AG04450 (cell line): Measurements from ENCODE around the gene YBX1. TPM values are rescaled to one million over a fixed set of nuclear protein-coding genes. Genes with fewer than 3 reads are reported as not detected.
"Not testable (repeated sequence)": the region's sequence is repeated elsewhere in the genome, so short reads cannot be mapped to it uniquely, and the experiment has no call there.

Experiments
- CTCF ChIA-PET: fragments of 300-600, 350-600 bp; formaldehyde crosslinking; extraction: SDS; loops from one replicate; lab custom pipeline; 2022; ENCODE audit warnings: antibody characterized with exemption, inconsistent platforms; lab: Charles Lee
- POLR2A ChIA-PET: fragments of 350-600 bp; formaldehyde crosslinking; extraction: SDS; loops from one replicate; lab custom pipeline; 2021; ENCODE audit warnings: antibody characterized with exemption, inconsistent platforms; lab: Yijun Ruan, JAX
- DNase-seq: peaks from one replicate; pipeline ENCODE4 v3.0.0-alpha.2; 2011; ENCODE audit warnings: low read depth, low spot score
- H3K27ac ChIP-seq: one replicate; pipeline ENCODE4 v1.5.1; 2012; ENCODE audit warnings: low read depth, low read length, control low read depth
- H3K27me3 ChIP-seq: one replicate; pipeline ENCODE4 v1.6.0; 2012; ENCODE audit warnings: low read length; ENCODE audit not compliant: control insufficient read depth, insufficient read depth
- H3K4me3 ChIP-seq: 2 replicates; pipeline ENCODE4 v1.5.1; 2011; ENCODE audit warnings: mild to moderate bottlenecking, low read depth, low read length, control low read depth
- H3K9me3 ChIP-seq: 2 replicates; pipeline ENCODE4 v1.5.1; 2012; ENCODE audit warnings: low read length; ENCODE audit not compliant: control insufficient read depth, insufficient read depth
- polyA plus RNA-seq: library from polyadenylated mRNA; depleted of rRNA; stranded (reverse); fragments of >200 nt; gene quantifications from 2 replicates; pipeline ENCODE4 v1.2.3, GENCODE V29; 2011
- TF ChIP-seq, protein P1 (sequence below): IDR thresholded peaks from 2 replicates; pipeline ENCODE4 v1.5.1; 2011; ENCODE audit warnings: low read depth, low read length, control low read depth, inconsistent platforms

Gene YBX1
- polyA plus RNA-seq, 1 experiment = 636 TPM

DNA sequence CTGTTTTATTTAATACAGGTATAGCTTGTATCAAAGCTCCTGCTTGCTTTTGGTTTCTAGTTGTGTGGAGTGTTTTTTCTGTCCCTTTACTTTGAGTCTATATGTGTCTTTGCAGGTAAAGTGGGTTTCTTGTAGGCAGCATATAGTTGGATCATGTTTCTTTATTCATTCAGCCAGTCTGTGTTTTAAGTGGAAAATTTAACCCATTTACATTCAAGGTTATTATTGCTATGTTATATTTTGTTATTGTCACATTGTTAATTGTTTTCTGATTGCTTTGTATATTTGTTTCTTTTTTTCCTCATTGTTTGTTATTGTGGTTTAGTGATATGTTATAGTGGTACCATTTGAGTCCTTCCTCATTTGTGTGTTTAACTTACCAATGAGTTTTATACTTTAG lies 31.1 kb downstream of the YBX1 start:
- H3K27me3 ChIP-seq = no peaks in the 10 kb centered on the region
- TF ChIP-seq, protein P1, sequence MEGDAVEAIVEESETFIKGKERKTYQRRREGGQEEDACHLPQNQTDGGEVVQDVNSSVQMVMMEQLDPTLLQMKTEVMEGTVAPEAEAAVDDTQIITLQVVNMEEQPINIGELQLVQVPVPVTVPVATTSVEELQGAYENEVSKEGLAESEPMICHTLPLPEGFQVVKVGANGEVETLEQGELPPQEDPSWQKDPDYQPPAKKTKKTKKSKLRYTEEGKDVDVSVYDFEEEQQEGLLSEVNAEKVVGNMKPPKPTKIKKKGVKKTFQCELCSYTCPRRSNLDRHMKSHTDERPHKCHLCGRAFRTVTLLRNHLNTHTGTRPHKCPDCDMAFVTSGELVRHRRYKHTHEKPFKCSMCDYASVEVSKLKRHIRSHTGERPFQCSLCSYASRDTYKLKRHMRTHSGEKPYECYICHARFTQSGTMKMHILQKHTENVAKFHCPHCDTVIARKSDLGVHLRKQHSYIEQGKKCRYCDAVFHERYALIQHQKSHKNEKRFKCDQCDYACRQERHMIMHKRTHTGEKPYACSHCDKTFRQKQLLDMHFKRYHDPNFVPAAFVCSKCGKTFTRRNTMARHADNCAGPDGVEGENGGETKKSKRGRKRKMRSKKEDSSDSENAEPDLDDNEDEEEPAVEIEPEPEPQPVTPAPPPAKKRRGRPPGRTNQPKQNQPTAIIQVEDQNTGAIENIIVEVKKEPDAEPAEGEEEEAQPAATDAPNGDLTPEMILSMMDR = no peak
- no peak overlapping the region for H3K27ac ChIP-seq
- peaks cover 4% of the 10 kb centered on the region; the same call in 1 of the 2 replicates for H3K9me3 ChIP-seq
- no peak overlapping the region for H3K4me3 ChIP-seq
- ChIA-PET CTCF (no interaction called here), POLR2A (no interaction called here)
- no peak for DNase-seq

- DNase-seq, H3K27ac ChIP-seq, H3K4me3 ChIP-seq, CTCF ChIA-PET, H3K27me3 ChIP-seq, H3K9me3 ChIP-seq: not testable (repeated sequence)
- POLR2A ChIA-PET = interaction anchor here (0.6 to 0.7 kb wide), 2 partner anchors 9 to 29 kb away, joined by 3 to 4 read pairs; no protein-coding TSS in a partner anchor
Measured at GRCh38 chr1:42714441-42714840, 32.2 kb downstream of the YBX1 start.

DNA sequence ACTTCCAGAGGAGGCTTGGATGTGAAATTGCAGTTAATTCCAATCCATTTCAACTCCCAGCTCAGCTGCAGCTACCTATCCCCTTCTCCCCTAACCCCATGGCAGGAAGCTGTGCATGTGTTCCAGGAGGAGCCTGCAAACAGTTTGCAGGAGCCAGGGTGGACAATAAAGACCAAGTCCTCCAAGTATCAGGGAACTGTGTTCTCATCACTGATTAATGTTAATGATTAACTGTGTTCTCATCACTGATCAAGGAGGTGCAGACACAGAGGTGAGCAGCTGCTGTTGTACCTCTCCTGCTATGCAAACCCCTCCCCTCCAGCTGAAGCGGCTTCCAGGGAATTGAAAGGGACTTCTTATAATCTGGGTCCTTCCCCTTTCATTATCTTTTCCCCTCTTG lies 38.6 kb downstream of the YBX1 start:
- Histone ChIP-seq H3K27me3 (no peaks in the 10 kb centered on the region), H3K9me3 (no peaks in the 10 kb centered on the region), H3K4me3 (no peak overlapping the region), H3K27ac (no peak overlapping the region)
- CTCF ChIA-PET = no interaction called here
- POLR2A ChIA-PET = no interaction called here
- TF ChIP-seq, protein P1 = no peak
- DNase-seq = no peak

- no peak overlapping the region for H3K27ac ChIP-seq
- CTCF ChIA-PET = no interaction called here
- H3K4me3 ChIP-seq = no peak overlapping the region
- H3K9me3 ChIP-seq = no peaks in the 10 kb centered on the region
- no peaks in the 10 kb centered on the region for H3K27me3 ChIP-seq
- no peak for DNase-seq
- POLR2A ChIA-PET = no interaction called here
- TF ChIP-seq, protein P1 = no peak
Measured at GRCh38 chr1:42721926-42722325, 39.7 kb downstream of the YBX1 start.

DNA sequence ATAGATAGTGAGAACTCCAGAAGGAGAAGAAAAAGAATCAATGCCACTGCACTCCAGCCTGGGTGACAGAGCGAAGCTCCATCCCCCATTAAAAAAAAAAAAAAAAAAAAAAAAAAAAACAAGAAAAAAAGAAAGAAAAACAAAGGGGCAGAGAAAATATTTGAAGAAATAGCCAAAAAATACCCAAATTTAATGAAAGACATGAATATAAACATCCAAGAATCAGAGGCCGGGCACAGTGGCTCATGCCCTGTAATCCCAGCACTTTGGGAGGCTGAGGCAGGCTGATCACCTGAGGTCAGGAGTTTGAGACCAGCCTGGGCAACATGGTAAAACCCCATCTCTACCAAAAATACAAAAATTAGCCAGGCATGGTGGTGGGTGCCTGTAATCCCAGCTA lies 40.2 kb downstream of the YBX1 start:
- CTCF ChIA-PET, H3K27me3 ChIP-seq, DNase-seq, POLR2A ChIA-PET, H3K9me3 ChIP-seq, H3K4me3 ChIP-seq, H3K27ac ChIP-seq: not testable (repeated sequence)

DNA sequence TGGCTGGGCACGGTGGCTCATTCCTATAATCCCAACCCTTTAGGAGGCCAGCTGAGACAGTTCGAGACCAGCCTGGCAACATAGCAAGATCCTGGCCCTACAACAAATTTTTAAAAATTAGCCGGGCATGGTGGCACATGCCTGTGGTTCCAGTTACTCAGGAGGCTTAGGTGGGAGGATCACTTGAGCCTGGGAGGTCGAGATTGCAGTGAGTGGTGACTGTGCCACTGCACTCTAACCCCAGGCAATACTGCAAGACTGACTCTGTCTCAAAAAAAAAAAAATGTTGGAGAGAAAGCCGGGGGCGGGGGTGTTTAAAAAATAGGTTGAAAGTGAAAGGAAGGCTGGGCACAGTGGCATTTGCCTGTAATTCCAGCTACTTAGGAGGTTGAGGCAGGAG lies 41.3 kb downstream of the YBX1 start:
- DNase-seq = no peak
- TF ChIP-seq, protein P1 = no peak
- CTCF ChIA-PET = no interaction called here
- Histone ChIP-seq H3K4me3 (no peak overlapping the region), H3K27me3 (no peaks in the 10 kb centered on the region), H3K27ac (no peak overlapping the region), H3K9me3 (no peaks in the 10 kb centered on the region)
- POLR2A ChIA-PET = interaction anchor here (0.7 kb wide), 1 partner anchor 21 kb away, joined by 4 read pairs; no protein-coding TSS in a partner anchor

- H3K27ac ChIP-seq, H3K4me3 ChIP-seq, DNase-seq, H3K27me3 ChIP-seq, H3K9me3 ChIP-seq: not testable (repeated sequence)
- ChIA-PET CTCF (interaction anchor here (0.6 kb wide), 1 partner anchor 9 kb away, joined by 3 read pairs; no protein-coding TSS in a partner anchor), POLR2A (interaction anchor here (0.7 kb wide), 1 partner anchor 584 kb away, joined by 6 read pairs; no protein-coding TSS in a partner anchor)
Measured at GRCh38 chr1:42725820-42726219, 43.6 kb downstream of the YBX1 start.
